COR-L47 (cell line): ENCODE data around the gene ANKRD36C.
"Not testable (repeated sequence)": the region's sequence is repeated elsewhere in the genome, so short reads cannot be mapped to it uniquely, and the experiment has no call there.

Experiments
- DNase-seq: peaks from one replicate; lab custom pipeline; 2025; lab: John Stamatoyannopoulos, UW

Gene ANKRD36C

GRCh38 chr2:96006248-96006647 lies 14.6 kb upstream of the ANKRD36C start:
- DNase-seq, result not testable (repeated sequence)

GRCh38 chr2:95992520-95993272 lies 1.1 kb upstream of the ANKRD36C start:
- DNase-seq, result not testable (repeated sequence)

GRCh38 chr2:95992102-95992501 lies 478 bp upstream of the ANKRD36C start:
- not testable (repeated sequence) for DNase-seq

GRCh38 chr2:95990884-95991283 lies 740 bp downstream of the ANKRD36C start:
- not testable (repeated sequence) for DNase-seq

- not testable (repeated sequence) for DNase-seq
Observed at GRCh38 chr2:95951662-95952061, 40.0 kb downstream of the ANKRD36C start.

GRCh38 chr2:95948039-95948438 lies 43.6 kb downstream of the ANKRD36C start:
- not testable (repeated sequence) for DNase-seq

GRCh38 chr2:95939947-95940346 lies 51.7 kb downstream of the ANKRD36C start:
- DNase-seq, result not testable (repeated sequence)

GRCh38 chr2:95930740-95931139 lies 60.9 kb downstream of the ANKRD36C start:
- not testable (repeated sequence) for DNase-seq

- not testable (repeated sequence) for DNase-seq
Observed at GRCh38 chr2:95917007-95917406, 74.6 kb downstream of the ANKRD36C start.

- DNase-seq, result not testable (repeated sequence)
Observed at GRCh38 chr2:95915131-95915530, 76.5 kb downstream of the ANKRD36C start.

- DNase-seq, result not testable (repeated sequence)
Observed at GRCh38 chr2:95911431-95911830, 80.2 kb downstream of the ANKRD36C start.

GRCh38 chr2:95894443-95894842 lies 97.2 kb downstream of the ANKRD36C start:
- not testable (repeated sequence) for DNase-seq

GRCh38 chr2:95867929-95868328 lies 123.7 kb downstream of the ANKRD36C start:
- DNase-seq, result not testable (repeated sequence)

GRCh38 chr2:95867047-95867677 lies 124.5 kb downstream of the ANKRD36C start:
- DNase-seq, result not testable (repeated sequence)

- not testable (repeated sequence) for DNase-seq
Observed at GRCh38 chr2:95862121-95862520, 129.5 kb downstream of the ANKRD36C start.

GRCh38 chr2:95836151-95836550 lies 155.5 kb downstream of the ANKRD36C start:
- DNase-seq, result no peak

GRCh38 chr2:95834077-95835013 lies 157.3 kb downstream of the ANKRD36C start:
- DNase-seq, result not testable (repeated sequence)

- not testable (repeated sequence) for DNase-seq
Observed at GRCh38 chr2:95824218-95824617, 167.4 kb downstream of the ANKRD36C start.

GRCh38 chr2:95817521-95817920 lies 174.1 kb downstream of the ANKRD36C start:
- DNase-seq, result not testable (repeated sequence)

GRCh38 chr2:95813311-95813710 lies 178.3 kb downstream of the ANKRD36C start:
- not testable (repeated sequence) for DNase-seq

GRCh38 chr2:95799892-95800291 lies 191.7 kb downstream of the ANKRD36C start:
- DNase-seq, result no peak
